ENCODE measurements around the gene CHAD.

The CHAD gene

DNA sequence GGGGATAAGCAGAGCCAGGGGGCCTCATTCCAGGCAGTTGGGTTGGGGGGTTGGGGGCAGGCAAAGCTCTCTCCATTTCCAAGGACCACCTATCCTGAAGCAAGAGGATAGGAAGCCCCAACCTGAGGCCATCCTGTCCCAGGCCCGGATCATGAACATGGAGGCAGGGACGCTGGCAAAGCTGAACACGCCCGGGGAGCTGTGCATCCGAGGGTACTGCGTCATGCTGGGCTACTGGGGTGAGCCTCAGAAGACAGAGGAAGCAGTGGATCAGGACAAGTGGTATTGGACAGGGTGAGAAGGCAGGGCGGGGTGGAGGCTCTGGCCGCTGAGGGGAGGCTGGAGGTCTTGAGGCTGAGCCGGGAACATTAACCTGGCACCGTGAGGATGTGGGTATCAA is 3.6 kb upstream of the CHAD start:
- no peak for DNase-seq

DNA sequence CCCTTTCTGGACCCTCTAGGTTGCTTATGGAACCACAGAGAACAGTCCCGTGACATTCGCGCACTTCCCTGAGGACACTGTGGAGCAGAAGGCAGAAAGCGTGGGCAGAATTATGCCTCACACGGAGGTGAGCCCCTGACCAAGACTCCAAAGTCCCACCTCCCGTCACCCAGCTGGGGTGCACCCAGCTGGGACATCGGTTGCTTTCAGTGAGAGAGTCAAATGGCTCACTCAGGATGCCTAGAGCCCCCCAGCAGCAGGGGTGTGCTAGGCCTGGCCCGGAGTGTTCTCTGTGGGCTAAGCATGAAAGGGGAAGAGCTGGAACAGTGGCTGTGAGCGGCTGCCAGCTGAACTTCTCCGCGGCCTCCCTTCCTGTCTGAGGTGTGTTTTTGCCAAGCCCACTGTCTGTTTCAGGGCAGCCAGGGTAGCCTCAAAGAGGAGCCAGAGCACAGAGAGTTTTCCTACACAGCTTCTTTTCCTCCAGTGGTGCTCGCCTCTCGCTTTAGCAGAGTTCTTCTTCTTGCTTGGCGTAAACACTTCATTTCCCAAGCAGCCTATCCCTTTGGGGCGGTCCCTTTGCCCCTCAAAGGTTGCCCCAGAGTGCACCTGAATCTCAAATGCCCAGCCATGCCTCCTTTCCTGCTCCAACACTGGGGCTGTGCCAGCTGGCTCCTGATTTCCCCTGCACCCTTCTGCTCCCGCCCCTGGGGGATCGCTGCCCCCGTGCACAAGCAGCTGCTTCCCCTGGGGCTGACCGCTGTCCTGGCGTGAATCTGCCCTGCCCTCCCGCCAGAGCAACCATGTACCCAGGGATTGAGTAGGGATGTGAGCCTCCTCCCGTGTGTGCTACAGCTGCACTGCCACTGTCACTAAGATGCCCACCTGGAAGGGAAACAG is 2.6 kb upstream of the CHAD start:
- DNase-seq, result no peak

DNA sequence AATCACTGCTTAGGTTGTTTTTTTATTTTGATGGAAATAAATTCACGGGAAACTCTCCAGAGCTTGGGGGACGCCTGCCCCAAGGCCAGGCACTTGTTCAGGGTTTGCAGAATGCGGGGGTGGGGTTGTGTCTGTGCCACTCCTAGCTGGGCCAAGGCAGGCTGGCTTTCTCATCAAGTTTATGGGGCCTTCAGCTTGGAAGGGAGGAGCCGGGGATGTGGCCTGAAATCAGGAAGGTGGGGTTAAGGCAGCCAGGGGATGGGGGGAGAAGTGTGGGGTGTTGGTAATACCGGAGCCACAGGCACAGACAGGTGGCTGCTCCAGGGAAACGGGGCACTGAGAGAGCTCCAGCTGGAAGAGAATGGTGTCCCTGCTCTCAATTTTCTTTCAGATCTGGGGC is 1.7 kb upstream of the CHAD start:
- no peak for DNase-seq

DNA sequence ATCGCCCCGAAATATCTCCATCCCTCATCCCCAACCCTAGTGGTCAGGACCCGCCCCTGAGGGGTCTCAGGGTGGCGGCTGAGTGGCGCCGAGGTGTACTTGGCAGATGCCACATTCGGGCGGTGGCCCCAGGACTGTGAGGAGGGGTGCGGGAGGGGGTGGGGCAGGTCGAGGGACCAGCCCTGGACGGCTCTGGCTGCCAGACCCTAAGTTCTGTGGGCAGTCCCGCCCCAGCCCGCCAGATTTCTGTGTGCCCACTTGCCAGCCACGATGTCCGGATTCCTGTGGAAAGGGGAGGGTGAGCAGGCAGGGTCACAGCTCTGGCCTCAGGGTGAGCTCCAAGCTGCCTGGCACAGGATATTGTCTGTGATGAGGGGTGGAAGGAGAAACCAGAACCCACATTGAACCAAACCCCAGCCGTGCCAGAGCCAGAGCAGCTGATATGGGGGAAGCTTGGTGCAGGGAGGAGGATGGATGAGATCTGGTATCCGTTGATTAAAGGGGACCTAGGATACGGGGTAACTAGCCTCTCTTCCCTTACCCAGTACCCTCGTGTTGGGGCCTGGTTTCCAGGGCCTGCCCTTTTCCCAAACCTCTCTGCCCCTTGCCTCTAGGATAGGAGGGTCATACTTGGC is 1.1 kb upstream of the CHAD start:
- DNase-seq, result no peak

DNA sequence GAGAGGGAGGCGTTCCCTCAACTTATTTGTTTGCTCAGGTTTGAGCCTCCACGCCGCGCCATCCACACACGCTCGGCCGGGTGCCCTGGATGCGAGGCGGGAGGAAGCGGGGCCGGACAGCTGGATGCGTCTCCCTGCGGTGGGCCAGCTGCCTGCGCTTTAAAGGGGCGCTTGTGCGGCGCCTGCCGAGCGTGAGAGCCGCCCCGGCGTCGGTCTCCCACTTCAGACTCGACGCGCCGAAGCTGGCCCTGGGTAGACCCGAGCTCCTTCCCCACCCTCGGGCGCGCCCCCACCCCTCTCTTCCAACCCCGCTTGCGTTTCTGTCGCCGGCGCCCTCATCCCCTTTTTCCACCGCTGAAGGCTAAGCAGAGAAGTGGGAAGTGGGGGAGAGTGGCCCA is 527 bp upstream of the CHAD start:
- DNase-seq, result no peak

DNA sequence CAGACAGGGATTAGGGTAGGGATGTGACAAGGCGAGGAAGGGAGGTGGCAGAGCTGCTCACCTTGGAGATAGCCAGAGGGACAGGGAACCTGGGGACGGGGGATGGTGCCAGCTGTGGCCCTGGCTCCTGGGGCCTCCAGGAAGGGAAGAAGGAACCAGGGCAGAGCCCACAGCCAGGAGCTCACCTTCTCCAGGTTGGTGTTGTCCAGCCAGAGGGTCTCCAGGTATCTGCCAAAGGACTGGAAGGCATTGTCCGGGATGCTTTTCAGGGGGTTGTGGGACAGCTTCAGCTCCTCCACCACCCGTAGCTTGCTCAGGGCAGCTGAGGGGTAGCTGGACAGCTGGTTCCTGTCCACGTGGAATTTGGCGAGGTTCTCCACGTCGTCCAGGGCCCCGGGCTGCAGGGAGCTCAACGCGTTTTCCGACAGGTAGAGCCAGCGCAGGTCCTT is 801 bp downstream of the CHAD start:
- DNase-seq, result no peak

DNA sequence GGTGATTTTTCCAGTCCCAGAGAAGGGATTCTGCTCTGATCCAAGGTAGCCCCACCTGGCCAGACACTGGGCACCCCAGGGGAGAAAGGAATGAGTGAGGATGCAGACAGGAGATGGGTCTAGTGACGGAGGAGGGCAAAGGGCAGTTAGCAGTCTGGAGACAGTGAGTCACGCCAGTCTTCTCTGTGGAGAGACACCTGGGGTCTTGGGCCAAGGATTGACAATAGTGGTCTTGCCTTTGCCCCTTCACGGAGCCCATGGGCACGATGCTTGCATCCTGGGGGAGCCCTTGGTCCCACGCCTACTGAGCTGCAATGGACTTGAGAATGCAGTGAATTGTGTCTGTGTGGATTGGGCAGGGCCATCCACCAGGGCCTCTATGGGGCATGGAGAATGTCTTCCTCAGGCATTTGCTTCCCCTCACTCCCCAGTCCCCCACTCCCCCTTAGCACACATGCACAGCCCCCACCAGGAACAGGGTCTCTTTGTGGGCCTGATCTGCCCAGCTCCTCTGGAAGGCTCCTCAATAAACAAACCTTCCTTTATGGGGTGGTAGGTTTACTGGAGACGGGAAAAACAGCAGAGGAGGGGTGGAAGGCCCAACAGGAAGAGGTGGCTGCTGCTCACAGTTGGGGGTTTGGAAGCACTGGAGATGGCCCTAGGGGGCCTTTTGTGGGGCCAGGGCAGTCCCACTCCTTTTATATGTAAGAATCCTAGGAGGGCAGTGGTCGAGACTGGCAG is 1.4 kb downstream of the CHAD start:
- no peak for DNase-seq

DNA sequence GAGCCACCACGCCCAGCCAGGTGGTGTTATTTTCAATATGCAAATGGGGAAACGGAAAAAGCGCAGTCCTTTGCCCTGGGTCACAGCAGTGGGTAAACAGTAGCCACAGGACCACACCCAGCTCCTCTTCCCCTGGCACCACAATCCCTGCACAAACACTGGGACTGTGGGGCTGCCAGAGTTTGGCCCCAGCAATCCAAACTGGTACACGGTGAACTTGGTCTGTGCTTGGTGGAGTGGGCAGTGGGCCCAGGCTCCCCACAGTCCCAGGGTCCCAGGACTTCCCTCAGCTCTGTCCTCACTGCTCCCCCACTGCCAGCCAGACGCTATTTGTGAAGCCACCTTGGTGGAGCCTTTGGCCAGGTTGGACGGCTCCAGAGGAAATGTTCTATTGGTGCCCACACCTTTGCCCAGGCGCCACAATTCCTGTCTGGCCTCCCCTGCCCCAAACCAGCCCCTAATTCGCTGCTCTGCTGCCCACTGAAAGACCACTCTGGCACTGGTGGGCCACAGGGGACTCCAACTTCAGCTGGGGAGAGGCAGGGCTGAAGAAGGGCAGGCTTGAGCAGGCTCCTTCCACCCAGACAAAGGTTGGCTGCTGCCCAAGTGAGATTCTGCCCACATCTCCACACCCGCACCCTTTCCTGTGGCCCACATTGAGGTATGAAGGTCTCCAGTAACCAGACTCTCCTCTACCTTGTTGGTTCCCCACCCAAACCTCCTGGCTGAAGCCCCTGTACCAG is 2.1 kb downstream of the CHAD start:
- DNase-seq, result no peak

DNA sequence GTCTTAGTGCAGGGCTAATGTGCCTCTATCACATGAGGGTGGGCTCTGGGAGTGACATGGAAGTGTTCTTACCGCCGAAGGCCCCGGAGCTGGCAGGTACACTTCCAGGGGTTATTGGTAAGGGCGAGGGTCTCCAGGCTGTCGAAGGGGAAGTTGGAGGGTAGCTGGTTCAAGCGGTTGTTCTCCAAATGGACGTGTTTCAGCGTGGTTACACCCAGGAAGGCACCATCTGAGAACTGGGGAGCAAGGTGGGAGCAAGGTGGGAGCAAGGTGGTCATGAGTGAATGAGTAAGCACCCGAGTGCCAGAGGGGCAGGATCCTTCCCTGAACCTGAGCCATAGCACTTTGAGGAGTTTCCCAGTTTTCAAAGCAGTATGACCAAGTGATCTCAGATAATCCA is 3.0 kb downstream of the CHAD start:
- no peak for DNase-seq

DNA sequence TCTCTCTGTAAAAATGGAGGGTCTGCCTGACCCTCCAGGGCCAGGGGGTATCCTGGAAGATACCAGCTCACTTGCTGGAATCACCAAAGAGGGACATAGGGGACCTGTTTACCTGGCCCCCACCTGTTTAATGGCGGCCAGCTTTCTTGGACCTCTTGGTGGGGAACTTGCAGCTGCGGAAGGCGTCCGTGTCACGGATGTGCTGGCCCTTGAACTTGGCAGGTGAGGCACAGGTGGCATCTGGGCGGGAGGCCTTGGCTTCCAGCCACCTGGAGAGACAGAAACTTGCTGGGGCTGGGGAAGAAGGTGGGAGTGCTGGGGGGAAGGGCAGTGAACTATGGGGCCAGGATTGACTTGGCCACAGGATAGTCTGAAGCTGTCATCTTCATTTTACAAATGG is 3.5 kb downstream of the CHAD start:
- DNase-seq, result no peak

DNA sequence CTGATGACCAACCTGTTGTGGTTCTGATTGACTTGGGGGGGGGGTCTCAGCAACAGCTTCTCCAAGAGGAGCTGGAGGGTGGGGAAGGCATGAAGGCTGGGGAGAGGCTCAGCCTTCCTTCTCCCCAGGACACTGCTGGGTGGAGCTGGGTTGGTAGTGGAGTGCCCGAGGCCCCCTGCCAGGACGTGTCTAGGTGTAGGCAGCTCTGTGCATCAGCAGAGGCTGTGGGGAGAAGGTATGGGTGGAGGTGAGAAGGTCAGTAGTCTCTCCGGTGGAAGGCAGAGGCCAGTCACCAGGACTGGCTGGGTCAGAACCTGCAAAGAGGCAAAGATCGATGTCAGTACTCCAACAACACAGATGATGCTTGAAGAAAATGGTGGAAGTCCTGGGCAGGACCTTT is 3.9 kb downstream of the CHAD start:
- no peak for DNase-seq

DNA sequence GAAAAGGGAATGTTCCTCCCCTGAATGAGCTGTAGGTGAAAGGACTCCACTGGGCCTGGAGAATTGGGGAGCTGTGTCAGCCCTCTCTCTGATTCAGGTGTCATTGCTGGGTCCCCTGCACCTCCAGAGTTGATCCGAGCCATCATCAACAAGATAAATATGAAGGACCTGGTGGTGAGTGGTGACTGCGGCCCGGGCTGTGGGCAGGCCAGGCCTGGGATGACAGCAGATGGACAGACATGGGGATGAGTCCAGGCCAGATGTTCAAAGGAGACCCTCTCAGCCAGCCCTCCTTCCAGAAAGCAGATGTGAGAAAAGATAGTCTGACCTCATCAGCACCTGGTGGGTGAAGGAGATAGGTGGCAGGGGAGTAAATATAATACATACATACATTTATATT is 4.6 kb downstream of the CHAD start:
- no peak for DNase-seq

DNA sequence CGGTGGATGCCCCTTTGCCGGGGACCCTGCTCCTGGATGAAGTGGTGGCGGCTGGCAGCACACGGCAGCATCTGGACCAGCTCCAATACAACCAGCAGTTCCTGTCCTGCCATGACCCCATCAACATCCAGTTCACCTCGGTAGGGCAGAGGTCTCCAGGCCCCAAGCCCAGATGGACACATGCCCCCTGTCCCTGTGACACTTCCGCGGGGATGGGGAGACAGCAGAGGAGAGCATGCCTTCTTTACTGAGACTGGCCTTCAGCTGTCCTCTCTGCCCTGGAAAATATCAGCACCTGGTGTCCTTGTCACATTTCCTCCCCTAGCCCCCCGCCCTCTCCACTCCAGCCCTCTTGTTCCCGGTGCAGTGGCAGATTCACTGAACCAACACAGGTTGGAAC is 6.2 kb downstream of the CHAD start:
- no peak for DNase-seq

DNA sequence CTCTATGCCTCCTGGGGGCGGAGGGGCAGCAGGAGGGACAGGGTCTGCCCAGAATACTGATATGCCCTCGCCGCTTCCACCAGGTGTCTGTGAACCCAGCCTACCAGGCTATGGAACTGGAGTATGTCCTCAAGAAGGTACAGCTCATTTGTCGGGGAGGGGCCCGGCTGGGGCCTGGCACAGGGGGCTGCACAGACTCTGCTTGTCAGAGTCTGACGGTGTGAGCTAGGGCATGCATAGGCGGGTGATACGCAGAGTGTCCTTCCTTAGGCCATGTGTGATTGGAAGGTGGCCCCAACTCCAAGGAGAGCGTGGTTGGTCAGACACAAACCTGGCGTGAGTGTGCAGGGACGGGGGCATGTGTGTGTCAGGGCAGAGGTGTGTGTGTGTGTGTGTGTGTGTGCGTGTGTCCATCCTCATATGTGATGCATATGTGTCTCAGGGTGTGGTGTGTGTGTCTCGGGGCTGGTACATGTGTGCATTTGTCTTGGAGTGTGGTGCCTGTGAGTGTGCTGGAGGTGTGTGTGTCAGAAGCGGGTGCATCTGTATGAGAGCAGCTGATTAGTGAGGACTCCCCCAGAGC is 7.0 kb downstream of the CHAD start:
- no peak for DNase-seq

DNA sequence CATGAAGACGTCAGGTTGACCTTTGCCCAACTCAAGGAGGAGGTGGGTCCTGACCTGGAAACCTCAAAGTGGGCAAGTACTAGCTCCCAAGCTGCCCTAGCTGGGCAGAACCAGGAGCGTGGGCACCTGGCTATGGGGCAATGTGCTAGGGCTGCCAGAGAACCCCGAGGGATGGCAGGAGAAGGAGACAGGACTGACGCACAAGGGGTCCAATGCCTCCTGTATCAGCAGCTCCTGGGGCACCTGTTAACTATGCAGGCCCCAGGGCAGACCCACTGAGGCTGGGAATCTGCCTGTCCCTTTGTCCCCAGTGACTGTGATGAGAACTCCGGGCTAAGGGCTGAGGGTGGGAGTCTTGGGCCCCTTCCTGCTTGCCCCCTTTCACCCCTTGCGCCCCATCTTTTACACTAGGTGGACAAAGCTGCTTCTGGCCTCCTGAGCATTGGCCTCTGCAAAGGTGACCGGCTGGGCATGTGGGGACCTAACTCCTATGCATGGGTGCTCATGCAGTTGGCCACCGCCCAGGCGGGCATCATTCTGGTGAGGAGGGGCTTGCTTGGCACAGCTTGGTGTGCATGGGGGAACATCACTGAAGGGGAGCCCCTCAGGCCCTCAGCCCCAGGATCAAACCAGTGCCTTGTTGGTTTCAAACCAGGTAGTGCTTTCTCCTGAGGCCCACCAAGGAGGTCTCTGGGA is 7.7 kb downstream of the CHAD start:
- DNase-seq, result no peak

DNA sequence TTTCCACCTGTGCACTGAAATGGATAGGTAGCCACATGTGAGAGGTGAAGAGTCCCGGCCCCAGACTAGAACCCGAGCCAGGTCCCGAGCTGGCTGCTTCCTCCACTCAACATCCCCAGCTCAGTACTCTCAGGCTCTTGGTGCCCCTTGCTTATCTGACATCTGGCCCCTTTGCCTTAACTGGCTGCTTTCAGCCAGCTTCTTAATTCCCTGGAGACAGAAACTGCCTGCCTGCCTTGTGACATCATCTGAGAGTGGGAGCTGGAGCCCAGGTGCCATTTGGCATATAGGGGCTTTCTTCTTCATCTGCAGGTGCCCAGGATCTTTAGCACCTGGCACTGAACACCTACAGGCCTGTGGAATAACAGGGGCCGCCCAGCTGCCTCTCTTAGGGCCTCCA is 8.9 kb downstream of the CHAD start:
- DNase-seq, result no peak

DNA sequence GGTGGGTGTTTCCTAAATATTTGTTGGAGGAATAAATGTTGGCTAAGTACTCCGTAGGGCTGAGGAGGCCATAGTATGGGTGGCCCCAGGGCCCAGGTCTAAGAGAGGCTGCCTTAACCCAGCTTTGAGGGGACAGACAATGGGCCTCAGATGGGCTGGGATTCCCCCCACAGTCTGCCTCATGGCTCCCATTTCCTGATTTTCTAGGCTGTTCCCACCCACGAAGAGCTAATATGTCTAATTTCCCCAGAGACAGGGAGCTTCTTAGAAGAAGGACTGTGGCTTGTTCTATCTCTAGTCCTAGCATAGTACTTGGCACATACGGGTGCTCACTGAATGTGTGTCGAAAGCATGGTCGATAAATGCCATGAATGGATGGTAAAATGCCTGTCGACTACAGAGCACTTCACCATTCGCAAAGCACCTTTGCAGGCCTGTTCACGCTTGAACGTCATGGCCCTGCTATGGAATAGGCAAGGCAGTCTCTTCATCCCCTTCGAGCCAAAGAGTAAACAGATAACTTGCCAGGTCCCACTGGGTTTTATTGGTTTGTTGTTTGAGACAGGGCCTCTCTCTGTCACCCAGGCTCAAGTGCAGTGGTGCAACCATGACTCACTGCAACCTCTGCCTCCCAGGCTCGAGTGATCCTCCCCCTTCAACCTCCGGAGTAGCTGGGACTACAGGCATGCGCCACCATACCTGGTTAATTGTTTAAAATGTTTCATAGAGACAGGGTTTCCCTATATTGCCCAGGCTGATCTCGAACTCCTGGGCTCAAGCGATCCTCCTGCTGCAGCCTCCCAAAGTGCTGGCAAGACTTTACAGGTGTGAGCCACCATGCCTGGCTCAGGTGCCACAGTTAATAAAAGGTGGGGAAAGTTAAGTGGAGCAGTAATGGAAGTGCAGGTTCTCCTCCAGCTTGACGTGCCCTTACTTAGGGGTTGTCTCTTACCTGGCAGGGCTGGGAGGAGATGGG is 9.7 kb downstream of the CHAD start:
- DNase-seq, result no peak

DNA sequence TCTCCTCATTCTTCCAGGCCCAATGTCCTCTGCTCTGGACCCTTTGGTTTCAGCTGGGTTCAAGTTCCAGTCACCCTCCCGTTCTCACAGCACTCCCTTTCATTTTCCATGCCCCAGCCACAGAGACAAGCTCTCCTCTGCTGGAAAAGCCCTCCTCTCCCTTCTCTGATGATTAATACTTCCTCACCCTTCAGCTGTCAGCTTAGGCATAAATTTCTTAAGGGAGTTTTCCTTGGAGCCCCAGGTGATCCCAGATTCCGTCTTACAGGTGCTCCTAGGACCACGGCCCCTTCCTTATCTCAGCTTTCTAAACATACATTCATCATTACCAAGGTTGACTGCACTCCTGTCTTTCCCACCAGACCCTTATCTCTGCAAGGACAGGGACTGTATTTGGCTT is 10.4 kb downstream of the CHAD start:
- no peak for DNase-seq

DNA sequence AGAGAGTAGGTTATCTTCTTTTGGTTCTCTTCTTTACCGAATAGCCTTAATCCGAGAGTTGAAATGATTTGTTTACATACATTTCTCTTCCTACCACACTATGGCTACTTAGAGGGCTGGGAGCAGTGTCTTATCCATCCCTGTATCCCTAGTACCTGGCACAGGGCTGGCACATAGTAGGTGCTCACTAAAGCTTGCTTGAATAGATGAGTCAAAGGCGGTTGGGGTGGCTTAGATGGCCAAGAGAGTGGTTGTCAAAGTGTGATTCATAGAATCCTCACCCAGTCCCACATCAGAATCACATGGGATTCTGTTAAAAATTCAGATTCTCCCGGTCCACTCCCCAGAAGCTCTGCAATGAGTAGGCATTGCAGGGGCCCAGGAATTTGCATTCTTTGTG is 11.1 kb downstream of the CHAD start:
- no peak for DNase-seq

DNA sequence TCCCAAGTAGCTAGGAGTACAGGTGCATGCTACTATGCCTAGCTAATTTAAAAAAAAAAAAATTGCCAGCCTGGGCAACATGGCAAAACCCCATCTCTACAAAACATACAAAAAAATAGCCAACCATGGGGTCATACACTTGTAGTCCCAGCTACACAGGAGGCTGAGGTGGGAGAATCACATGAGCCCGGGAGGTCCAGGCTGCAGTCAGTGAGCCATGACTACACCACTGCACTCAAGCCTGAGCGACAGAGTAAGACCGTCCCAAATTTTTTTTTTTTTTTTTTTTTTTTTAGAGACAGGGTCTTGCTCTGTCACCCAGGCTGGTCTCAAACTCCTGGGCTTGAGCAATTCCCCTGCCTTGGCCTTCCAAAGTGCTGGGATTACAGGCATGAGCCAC is 14.8 kb downstream of the CHAD start:
- DNase-seq, result no peak
